ENCODE results near the gene ETNPPL. TPM values are rescaled to one million over a fixed set of nuclear protein-coding genes. Genes with fewer than 3 reads are reported as not detected.

Gene ETNPPL
- total and polyA plus RNA-seq, 8 donors = 0.25 TPM; not detected in 7

GRCh38 chr4:108763986-108764385 is 1.1 kb upstream of the ETNPPL start:
- H3K4me3 ChIP-seq = no peak overlapping the region
- no peaks in the 10 kb centered on the region for H3K36me3 ChIP-seq
- H3K27ac ChIP-seq = no peak overlapping the region
- intact Hi-C loops (cut with DNase I) = no loop called here
- H3K4me1 ChIP-seq = no peaks in the 10 kb centered on the region
- peaks cover 0 to 15% (median 3%) of the 10 kb centered on the region in 4 donors for H3K27me3 ChIP-seq
- TF ChIP-seq CTCF (IDR thresholded peaks at IDR 0.05) = no peak
- no peak for DNase-seq
- no peak for FAIRE-seq
- no peak for ATAC-seq
- WGBS, 2 donors = 90 to 97% methylated on average over 4 of the region's 4 CpGs
- H3K9me3 ChIP-seq = no peaks in the 10 kb centered on the region

- TF ChIP-seq CTCF (IDR thresholded peaks at IDR 0.05) = no peak
- WGBS, 2 donors = 5 to 12% methylated on average over 11 of the region's 11 CpGs
Measured at GRCh38 chr4:108763226-108763593, 357 bp upstream of the ETNPPL start.

GRCh38 chr4:108758498-108758897 is 4.4 kb downstream of the ETNPPL start:
- intact Hi-C loops (cut with DNase I) = no loop called here
- no peak overlapping the region for H3K27ac ChIP-seq
- H3K27me3 ChIP-seq = peaks cover 0 to 15% (median 3%) of the 10 kb centered on the region in 4 donors
- TF ChIP-seq CTCF (IDR thresholded peaks at IDR 0.05) = no peak
- ATAC-seq = no peak
- no peaks in the 10 kb centered on the region for H3K4me1 ChIP-seq
- no peaks in the 10 kb centered on the region for H3K36me3 ChIP-seq
- peak in 1 of 6 donors; percentile 43 for DNase-seq
- no peak overlapping the region for H3K4me3 ChIP-seq
- no peak for FAIRE-seq
- no peaks in the 10 kb centered on the region for H3K9me3 ChIP-seq
- WGBS, 2 donors = 83 to 85% methylated on average over 9 of the region's 9 CpGs

More at GRCh38 chr4:108763226-108763593, 357 bp upstream of the ETNPPL start:
- H3K27ac ChIP-seq = no peak overlapping the region
- peak overlapping the region; percentile 19 to 61 (median 38) for H3K4me3 ChIP-seq
- ATAC-seq (peak; percentile 40 to 44 (median 42)), FAIRE-seq (no peak), DNase-seq (no peak)
- H3K4me1 ChIP-seq = no peaks in the 10 kb centered on the region
- peaks cover 0 to 15% (median 3%) of the 10 kb centered on the region in 4 donors for H3K27me3 ChIP-seq
- no peaks in the 10 kb centered on the region for H3K36me3 ChIP-seq
- intact Hi-C loops (cut with DNase I) = no loop called here
- H3K9me3 ChIP-seq = no peaks in the 10 kb centered on the region

GRCh38 chr4:108754327-108754726 is 8.5 kb downstream of the ETNPPL start:
- Histone ChIP-seq H3K36me3 (no peaks in the 10 kb centered on the region), H3K4me3 (no peak overlapping the region), H3K27me3 (no peaks in the 10 kb centered on the region), H3K9me3 (no peaks in the 10 kb centered on the region), H3K4me1 (no peaks in the 10 kb centered on the region), H3K27ac (no peak overlapping the region)
- no peak for FAIRE-seq
- no peak for TF ChIP-seq CTCF (IDR thresholded peaks at IDR 0.05)
- DNase-seq = no peak
- no peak for ATAC-seq
- intact Hi-C loops (cut with DNase I) = no loop called here

GRCh38 chr4:108751321-108751720 is 11.5 kb downstream of the ETNPPL start:
- no peaks in the 10 kb centered on the region for H3K27me3 ChIP-seq
- FAIRE-seq (no peak), ATAC-seq (no peak), DNase-seq (no peak)
- no peak overlapping the region for H3K27ac ChIP-seq
- no peak for TF ChIP-seq CTCF (IDR thresholded peaks at IDR 0.05)
- H3K9me3 ChIP-seq = no peaks in the 10 kb centered on the region
- no peaks in the 10 kb centered on the region for H3K36me3 ChIP-seq
- no peaks in the 10 kb centered on the region for H3K4me1 ChIP-seq
- 82 to 88% methylated on average over 3 of the region's 3 CpGs for WGBS, 2 donors
- no peak overlapping the region for H3K4me3 ChIP-seq
- intact Hi-C loops (cut with DNase I) = no loop called here

Measured in pancreas (tissue), 10 donors.